HepG2 (cell line): ENCODE results near the gene OR7G3. TPM values are rescaled to one million over a fixed set of nuclear protein-coding genes. Genes with fewer than 3 reads are reported as not detected.

Experiments
- ATAC-seq: fragments of 200-7000 bp; cut with Tn5 transposase; 3 replicates; pipeline ENCODE4 v1.9.1; 2020; ENCODE audit warnings: mild to moderate bottlenecking, moderate library complexity
- BruUV-seq: library from RNA; stranded (reverse); fragments of 400-500 nt; replicated peaks from 2 replicates; lab custom pipeline; 2021; lab: Mats Ljungman, UMichigan
- CTCF ChIA-PET: fragments of 300-600 bp; formaldehyde crosslinking; extraction: SDS; loops from one replicate; lab custom pipeline; 2021; ENCODE audit warnings: low total read pairs, inconsistent platforms, low intra/inter-chr PET ratio; lab: Yijun Ruan, JAX
- POLR2A ChIA-PET: fragments of 350-600 bp; sonication (Branson Sonifier 250); formaldehyde crosslinking; loops from one replicate; lab custom pipeline; 2020; ENCODE audit warnings: antibody characterized with exemption, inconsistent platforms; lab: Yijun Ruan, JAX
- DNase-seq: peaks from one replicate; pipeline ENCODE4 v3.0.0-alpha.2; 2015; ENCODE audit warnings: low spot score
- FAIRE-seq: peaks from 3 replicates; lab custom pipeline; 2011; peaks lifted over from hg19 to GRCh38; lab: Jason Lieb, UNC
- H2AFZ ChIP-seq: one replicate; pipeline ENCODE4 v1.6.1; 2011; ENCODE audit warnings: low read length, inconsistent platforms
- H3K27ac ChIP-seq: fragments of 300-600 bp; 3 replicates; pipeline ENCODE4 v1.8.0; 2011; ENCODE audit warnings: mixed run types, mild to moderate bottlenecking, mixed read lengths, low read length, inconsistent platforms; ENCODE audit not compliant: insufficient read depth; ENCODE audit errors: extremely low read length
- H3K27me3 ChIP-seq, 2 experiments: fragments of 200-600 bp in 1 of 2; 2 replicates in 1 of 2; 3 replicates in 1 of 2; pipeline versions ENCODE4 v1.6.0 to v1.8.0; 2011; ENCODE audit warnings: low read length in 2 of 2, mild to moderate bottlenecking in 2 of 2, moderate library complexity in 2 of 2, inconsistent platforms in 1 of 2; ENCODE audit not compliant: insufficient read depth in 2 of 2, control insufficient read depth in 1 of 2
- H3K36me3 ChIP-seq, 2 experiments: fragments of 200-600 bp in 1 of 2; replicated peaks in 1 of 2; 2 replicates in 1 of 2; 3 replicates in 1 of 2; pipeline versions ENCODE4 v1.5.1 to v1.8.0; 2011; ENCODE audit warnings: low read length in 2 of 2, inconsistent platforms in 1 of 2; ENCODE audit not compliant: insufficient read depth in 2 of 2, control insufficient read depth in 1 of 2
- H3K4me1 ChIP-seq: 2 replicates; pipeline ENCODE4 v1.5.1; 2012; ENCODE audit warnings: low read length, inconsistent platforms; ENCODE audit not compliant: insufficient read depth
- H3K4me2 ChIP-seq: 2 replicates; pipeline ENCODE4 v1.6.0; 2011; ENCODE audit warnings: low read depth, low read length, inconsistent platforms
- H3K4me3 ChIP-seq, 3 experiments: fragments of 200-600 bp in 1 of 3; sonication (generic), shearing (Covaris generic) in 1 of 3; replicated peaks in 1 of 3; 2 replicates each; pipeline ENCODE4 v1.5.1; 2011 to 2016; ENCODE audit warnings: low read length in 3 of 3, inconsistent platforms in 2 of 3, low read depth in 2 of 3, mild to moderate bottlenecking in 2 of 3, control low read depth in 1 of 3, mixed read lengths in 1 of 3; ENCODE audit not compliant: insufficient read depth in 1 of 3
- H3K79me2 ChIP-seq: one replicate; pipeline ENCODE4 v1.6.1; 2011; ENCODE audit warnings: low read length, inconsistent platforms; ENCODE audit not compliant: insufficient read depth
- H3K9ac ChIP-seq: 2 replicates; pipeline ENCODE4 v1.6.0; 2011; ENCODE audit warnings: mild to moderate bottlenecking, low read depth, low read length, inconsistent platforms; ENCODE audit not compliant: insufficient read depth
- H3K9me3 ChIP-seq: 2 replicates; pipeline ENCODE4 v1.5.1; 2012; ENCODE audit warnings: mild to moderate bottlenecking, low read length
- H4K20me1 ChIP-seq: 2 replicates; pipeline ENCODE4 v1.6.0; 2011; ENCODE audit warnings: inconsistent platforms, mild to moderate bottlenecking, low read length, moderate library complexity; ENCODE audit not compliant: insufficient read depth
- ATF7 ChIP-seq, 2 experiments: fragments of 450-650 bp in 1 of 2; sonication (generic) in 1 of 2; formaldehyde crosslinking in 1 of 2; IDR thresholded peaks; 2 replicates each; pipeline versions ENCODE4 v1.4.0 to v1.6.1; 2016 to 2020; ENCODE audit warnings: antibody characterized with exemption in 1 of 2, mild to moderate bottlenecking in 1 of 2, missing genetic modification reagents in 1 of 2
- CREB1 ChIP-seq, 2 experiments: fragments of 450-650 bp in 1 of 2; IDR thresholded peaks; 2 replicates each; pipeline ENCODE4 v1.6.1; 2016 to 2017; ENCODE audit warnings: control low read depth in 1 of 2, mild to moderate bottlenecking in 1 of 2, missing compliant biosample characterization in 1 of 2, missing genetic modification characterization in 1 of 2
- FOXM1 ChIP-seq: sonication (generic); formaldehyde crosslinking; IDR thresholded peaks from 2 replicates; pipeline ENCODE4 v1.5.0; 2020; ENCODE audit warnings: missing genetic modification reagents
- GZF1 ChIP-seq: sonication (generic); formaldehyde crosslinking; IDR thresholded peaks from 2 replicates; pipeline ENCODE4 v1.5.1; 2020; ENCODE audit warnings: mild to moderate bottlenecking, missing genetic modification reagents
- MNT ChIP-seq: fragments of 450-650 bp; IDR thresholded peaks from 2 replicates; pipeline ENCODE4 v1.6.1; 2016
- SNAPC4 ChIP-seq: sonication (generic); formaldehyde crosslinking; IDR thresholded peaks from 2 replicates; pipeline ENCODE4 v1.4.0; 2020; ENCODE audit warnings: mild to moderate bottlenecking, missing genetic modification reagents
- SOX5 ChIP-seq: IDR thresholded peaks from 2 replicates; pipeline ENCODE4 v1.6.1; 2016; ENCODE audit warnings: borderline replicate concordance
- USF2 ChIP-seq, 2 experiments: sonication (generic) in 1 of 2; formaldehyde crosslinking in 1 of 2; IDR thresholded peaks; 2 replicates each; pipeline versions ENCODE4 v1.5.1 to v1.6.1; 2011 to 2020; ENCODE audit warnings: borderline replicate concordance in 1 of 2, low read depth in 1 of 2, low read length in 1 of 2, mild to moderate bottlenecking in 1 of 2, missing genetic modification reagents in 1 of 2, moderate library complexity in 1 of 2
- ZNF275 ChIP-seq: sonication (generic); formaldehyde crosslinking; IDR thresholded peaks from 2 replicates; pipeline ENCODE4 v1.8.0; 2022; ENCODE audit warnings: missing genetic modification reagents, mild to moderate bottlenecking, inconsistent platforms, borderline replicate concordance
- WGBS: methylation state at CpG from one replicate; pipeline ENCODE4 v1.1.6; 2017; ENCODE audit warnings: low lambda C conversion rate; 5-methylcytosine and 5-hydroxymethylcytosine counted together
- in situ Hi-C: cut with HindIII; loops from 2 replicates; pipeline ENCODE4 v1.10.0; 2017; ENCODE audit warnings: low pct_unique_long_range_greater_than_20kb; ENCODE audit not compliant: extremely low pct_ligation_motif_present
- intact Hi-C: fragments of 100-400 bp; cut with micrococcal nuclease; formaldehyde crosslinking; loops from one replicate; pipeline ENCODE4 v1.10.0; 2022; ENCODE audit not compliant: unreplicated experiment
- polyA plus RNA-seq, 8 experiments: library from polyadenylated mRNA; depleted of rRNA in 3 of 8; stranded (reverse) in 7 of 8; unstranded in 1 of 8; fragments of >200 nt; fragmentation: Illumina TruSeq in 4 of 8; extraction: Trizol in 4 of 8; gene quantifications; 2 replicates each; pipeline versions ENCODE4 v1.2.1 to v1.2.3, GENCODE V29; 2011 to 2016; ENCODE audit warnings: low read depth in 4 of 8, missing spikeins in 1 of 8, mixed read lengths in 1 of 8; ENCODE audit not compliant: insufficient read depth in 1 of 8
- total RNA-seq, 5 experiments: library from RNA; depleted of rRNA; stranded (reverse); fragments of >200 nt; fragmentation: Illumina TruSeq; extraction: Trizol; gene quantifications; 2 replicates each; pipeline ENCODE4 v1.2.3, GENCODE V29; 2016; ENCODE audit warnings: low read depth in 1 of 5

OR7G3 gene
- total and polyA plus RNA-seq, 2 of the 13 experiments (the other 11 are each of a cell fraction or from before 2014, with no cell fraction given), result not detected

GRCh38 chr19:9139609-9140158 is 12.9 kb upstream of the OR7G3 start:
- ChIA-PET POLR2A (no interaction called here), CTCF (no interaction called here)
- Histone ChIP-seq H3K79me2 (peaks cover 45% of the 10 kb centered on the region), H3K9me3 (peaks cover 7% of the 10 kb centered on the region), H3K4me1 (peaks cover 20% of the 10 kb centered on the region), H3K27ac (peak overlapping the region; percentile 80), H3K4me3 (peak overlapping the region; percentile 63 to 98 (median 95)), H2AFZ (peak overlapping the region; percentile 99), H4K20me1 (peaks cover 10% of the 10 kb centered on the region; the same call in 1 of the 2 replicates), H3K36me3 (no peaks in the 10 kb centered on the region), H3K9ac (peak overlapping the region; percentile 93), H3K27me3 (no peaks in the 10 kb centered on the region; a peak in 1 of 5 replicates)
- no peak for DNase-seq
- intact Hi-C loops (loop anchor here (10.0 kb wide), 2 partner anchors 295 to 445 kb away; partner anchors contain the start of genes ZNF121 and ZNF266), in situ Hi-C loops (loop anchor here (25.0 kb wide), 1 partner anchor 648 kb away; no protein-coding TSS in a partner anchor)
- TSS peak; percentile 77 for BruUV-seq
- ATAC-seq, result no peak; the same call in 2 of the 3 replicates
- TF ChIP-seq FOXM1 (no peak), MNT (0 out of 2 replicates have a peak, but pooled peaks have one; percentile 5), SNAPC4 (CRISPR knock-in tag) (0 out of 2 replicates have a peak, but pooled peaks have one; percentile 89), ZNF275 (no peak), ATF7 (IDR thresholded peaks at IDR 0.05) (peak; percentile 97), ATF7 (CRISPR knock-in tag; IDR thresholded peaks at IDR 0.05) (no peak), USF2 (IDR thresholded peaks at IDR 0.05; ENCODE audit: low read depth, low read length) (no peak), USF2 (CRISPR knock-in tag; IDR thresholded peaks at IDR 0.05; ENCODE audit: borderline replicate concordance) (0 out of 2 replicates have a peak, but pooled peaks have one; percentile 1), CREB1 (IDR thresholded peaks at IDR 0.05) (peak; percentile 92), CREB1 (CRISPR knock-in tag; IDR thresholded peaks at IDR 0.05) (no peak), SOX5 (CRISPR knock-in tag) (no peak), GZF1 (CRISPR knock-in tag) (peak; percentile 66; the same call in 1 of the 2 replicates)
- TF ChIP-seq, all 625 proteins: peak for 6
- WGBS, result 25% methylated on average over 8 of the region's 8 CpGs
- peak overlapping the region; percentile 92 for H3K4me2 ChIP-seq
- FAIRE-seq, result no peak
